NCI-H2196 (cell line): ENCODE measurements around the gene MAPRE2.

Experiments
- DNase-seq: peaks from one replicate; lab custom pipeline; 2025; ENCODE audit not compliant: unreplicated experiment; lab: John Stamatoyannopoulos, UW

Gene MAPRE2

DNA sequence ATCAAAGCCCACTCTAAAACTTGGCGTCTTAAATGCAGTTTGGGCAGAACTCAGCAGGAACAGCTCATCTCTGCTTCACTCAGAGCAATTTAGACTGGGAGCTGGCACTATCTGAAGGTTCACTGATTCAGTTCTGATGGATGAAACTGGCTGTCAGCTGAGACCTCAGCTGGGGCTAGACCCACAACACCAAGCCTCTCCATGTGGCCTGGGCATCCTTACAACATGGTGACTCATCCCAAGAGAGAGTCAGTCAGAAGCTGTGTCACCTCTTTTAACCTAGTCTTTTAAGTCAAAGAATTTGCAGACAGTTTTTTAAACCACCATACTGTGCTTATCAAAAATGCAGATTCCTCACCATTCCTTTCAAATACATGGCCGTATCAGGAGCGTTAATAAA, 137.0 kb downstream of the MAPRE2 start:
- DNase-seq = no peak

DNA sequence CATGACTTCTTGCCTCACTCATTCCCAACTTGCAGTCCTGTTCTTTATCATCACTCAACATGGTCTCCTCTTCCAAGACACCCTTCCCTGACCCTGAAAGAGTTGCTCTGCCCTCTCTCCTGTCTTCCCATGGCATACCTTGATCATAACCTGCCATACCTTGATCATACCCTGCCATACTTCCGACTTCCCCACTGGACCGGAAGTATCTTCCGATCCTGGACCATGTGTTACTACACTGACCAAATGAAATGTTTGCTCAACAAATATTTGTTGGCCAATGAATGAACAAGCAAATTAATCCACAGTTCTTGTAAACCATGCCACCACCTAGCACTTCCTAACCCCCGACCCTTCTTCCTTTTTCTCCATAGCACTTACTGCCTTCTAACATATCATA, 138.7 kb downstream of the MAPRE2 start:
- no peak for DNase-seq

DNA sequence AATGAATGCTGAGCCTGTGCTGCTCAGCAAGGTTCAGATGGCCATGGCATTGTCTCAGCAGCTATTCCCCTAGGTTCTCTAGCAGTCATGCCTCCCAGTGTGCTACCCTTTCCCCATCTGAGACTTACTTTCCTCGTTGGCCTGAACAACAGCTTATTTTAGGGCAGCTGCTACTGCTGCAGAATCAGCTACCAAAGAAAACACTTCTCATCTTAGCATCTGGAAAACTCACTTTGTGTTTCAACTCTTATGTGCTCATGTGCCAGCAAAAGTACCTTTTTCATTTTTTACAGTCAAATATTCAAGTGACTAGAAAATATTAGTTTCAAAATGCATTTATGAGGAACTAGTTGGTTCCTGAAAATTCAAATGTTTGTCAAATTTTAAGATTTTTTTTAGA, 139.2 kb downstream of the MAPRE2 start:
- DNase-seq = no peak

DNA sequence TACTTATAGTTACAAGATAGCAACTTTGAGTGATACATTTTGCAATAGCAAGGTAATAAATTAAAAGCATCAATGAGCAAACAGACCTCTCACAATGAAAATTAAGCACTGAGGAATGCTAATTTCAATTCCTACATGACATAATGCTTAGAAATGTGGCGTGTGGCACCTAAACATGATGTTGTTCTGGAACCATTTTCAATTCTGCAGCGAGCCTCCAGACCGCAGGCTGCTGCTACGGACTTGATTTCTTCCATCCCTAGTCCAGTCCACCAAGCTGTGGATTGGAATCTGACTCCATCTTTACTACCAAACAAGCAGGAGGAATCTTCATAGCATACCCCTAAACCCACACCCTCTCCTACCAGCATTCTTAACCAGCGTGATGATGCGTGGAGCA, 140.9 kb downstream of the MAPRE2 start:
- no peak for DNase-seq

DNA sequence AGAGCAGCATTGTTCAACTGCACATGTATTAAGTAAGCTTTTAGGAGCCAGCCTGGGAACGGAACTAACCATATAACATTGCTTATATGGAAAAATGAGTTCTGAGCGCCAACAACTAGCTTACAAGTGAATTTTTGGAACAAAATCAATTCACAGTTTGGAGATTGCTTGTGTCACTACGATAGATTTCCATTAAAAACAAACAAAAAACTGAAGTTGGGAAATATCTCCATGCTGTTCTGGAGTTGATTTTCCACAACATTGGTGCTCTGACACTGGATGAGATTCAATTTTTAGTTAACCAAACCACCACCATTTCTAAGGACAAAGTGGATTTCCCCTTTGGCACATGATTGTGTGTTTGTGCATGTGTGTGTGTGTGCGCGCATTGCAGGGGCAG, 142.7 kb downstream of the MAPRE2 start:
- DNase-seq = no peak

DNA sequence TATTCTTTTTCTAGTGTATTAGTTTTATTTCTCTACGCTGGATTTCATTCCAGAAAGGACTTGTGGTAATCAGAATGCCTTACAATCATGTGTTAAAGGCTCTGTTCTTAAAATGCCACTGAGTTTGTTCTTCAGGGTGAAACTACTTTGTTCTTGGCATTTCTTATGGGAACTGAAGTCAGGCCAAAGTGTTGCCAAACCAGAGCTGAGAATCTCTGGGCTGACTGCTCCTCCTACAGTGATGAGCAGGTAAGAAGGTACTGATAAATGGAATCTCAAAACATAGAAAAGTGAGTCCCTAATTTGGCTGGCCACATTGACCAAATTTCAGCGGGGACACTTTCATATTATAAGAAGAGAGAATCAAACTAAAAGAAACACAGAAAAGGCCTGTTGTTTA, 144.6 kb downstream of the MAPRE2 start:
- no peak for DNase-seq

DNA sequence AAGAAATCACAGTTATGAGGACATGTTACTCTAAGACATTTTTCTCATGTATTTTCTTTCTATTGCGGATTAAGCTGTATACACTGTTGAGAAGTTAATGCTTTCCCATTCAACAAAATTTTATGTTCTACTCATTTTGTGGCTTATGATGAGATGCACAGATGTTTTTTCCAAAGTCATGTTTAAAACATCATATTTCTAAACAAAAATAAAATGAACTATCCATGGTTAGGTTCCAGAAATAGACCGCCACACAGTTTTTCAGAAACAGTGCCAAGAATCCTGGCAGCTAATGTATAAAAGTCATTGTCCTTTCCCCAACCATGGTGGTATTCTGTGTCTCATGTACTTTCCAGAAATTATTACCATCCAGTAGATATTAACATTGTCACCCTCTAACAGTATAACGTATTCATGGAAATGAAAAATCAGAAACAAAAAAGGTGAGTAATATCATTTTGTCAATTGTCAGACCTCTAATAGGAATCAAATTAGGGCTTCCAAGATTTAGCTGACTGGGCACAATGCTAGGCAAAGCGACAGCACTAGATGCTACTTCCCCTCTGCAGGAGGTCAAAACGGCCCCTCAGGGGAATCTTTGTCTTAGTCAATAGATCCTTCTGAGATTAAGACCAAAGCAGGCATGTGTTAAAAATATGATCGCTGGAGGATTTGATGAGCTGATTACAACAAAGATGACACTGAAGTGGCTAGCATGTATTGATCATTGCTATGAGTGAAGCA, 145.2 kb downstream of the MAPRE2 start:
- no peak for DNase-seq

DNA sequence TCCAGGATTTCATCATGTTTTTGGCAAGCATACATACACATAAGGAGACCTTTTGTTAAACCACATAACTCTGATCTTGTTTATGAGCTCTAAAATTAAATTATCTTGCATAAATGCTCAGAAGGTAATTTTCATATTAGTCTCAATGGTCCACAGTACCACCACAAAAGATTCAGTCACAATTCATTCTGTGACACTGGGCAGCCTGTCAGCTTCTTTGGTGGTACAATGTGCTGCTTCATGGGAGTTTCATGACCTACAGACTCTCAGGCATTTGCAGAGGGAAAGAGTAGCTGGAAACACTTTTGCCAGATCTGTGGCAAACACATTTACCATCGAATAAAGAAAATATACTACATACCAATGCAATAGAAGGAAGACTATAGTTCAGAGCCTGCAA, 148.3 kb downstream of the MAPRE2 start:
- no peak for DNase-seq

DNA sequence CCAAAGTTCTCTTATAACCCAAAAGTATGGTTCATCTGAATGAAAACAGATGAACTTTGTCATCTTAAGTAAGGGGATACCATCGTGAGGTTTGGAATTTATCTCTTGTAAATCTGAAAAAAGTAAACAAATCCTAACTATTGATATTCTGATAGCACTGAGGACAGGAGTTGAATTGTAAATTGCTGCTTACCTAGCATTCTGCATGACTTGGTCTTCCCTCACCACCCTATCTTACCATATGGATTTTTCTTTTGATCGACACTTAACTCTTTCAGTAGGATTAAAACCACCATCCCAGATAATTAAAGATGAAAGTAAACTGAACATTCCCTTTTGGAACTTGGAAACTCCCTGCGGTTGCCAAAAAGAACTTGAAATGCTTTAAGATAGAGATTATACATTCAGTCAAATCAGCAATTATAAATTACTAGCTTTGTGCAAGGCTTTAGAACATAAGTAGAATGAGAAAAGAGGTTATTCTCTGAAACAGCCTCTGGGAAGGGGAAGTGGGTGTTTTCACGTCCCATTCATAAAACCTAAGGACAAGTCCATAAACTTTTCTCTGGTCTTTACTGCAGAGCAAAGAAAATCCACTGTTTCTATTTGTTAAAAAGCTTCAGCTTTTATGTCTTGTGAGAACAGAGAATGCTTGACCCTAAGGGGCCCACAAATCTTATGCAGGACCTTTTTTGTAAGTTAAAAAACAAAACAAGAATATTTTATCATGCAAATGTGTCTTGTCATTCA, 149.9 kb downstream of the MAPRE2 start:
- DNase-seq = no peak

DNA sequence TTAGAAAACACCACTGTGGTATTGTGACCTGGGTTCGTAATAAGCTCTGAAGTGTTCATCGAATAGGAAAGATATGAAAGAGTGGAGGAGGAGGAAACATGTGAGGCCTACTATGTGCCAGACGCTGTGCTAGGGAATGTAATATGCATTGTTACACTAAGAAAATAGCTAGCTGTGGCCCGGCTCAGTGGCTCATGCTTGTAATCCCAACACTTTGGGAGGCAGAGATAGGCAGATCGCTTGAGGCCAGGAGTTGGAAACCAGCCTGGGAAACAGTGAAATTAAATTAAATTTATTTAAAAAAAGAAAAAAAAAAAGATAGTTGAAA, 150.4 kb downstream of the MAPRE2 start:
- DNase-seq = no peak

DNA sequence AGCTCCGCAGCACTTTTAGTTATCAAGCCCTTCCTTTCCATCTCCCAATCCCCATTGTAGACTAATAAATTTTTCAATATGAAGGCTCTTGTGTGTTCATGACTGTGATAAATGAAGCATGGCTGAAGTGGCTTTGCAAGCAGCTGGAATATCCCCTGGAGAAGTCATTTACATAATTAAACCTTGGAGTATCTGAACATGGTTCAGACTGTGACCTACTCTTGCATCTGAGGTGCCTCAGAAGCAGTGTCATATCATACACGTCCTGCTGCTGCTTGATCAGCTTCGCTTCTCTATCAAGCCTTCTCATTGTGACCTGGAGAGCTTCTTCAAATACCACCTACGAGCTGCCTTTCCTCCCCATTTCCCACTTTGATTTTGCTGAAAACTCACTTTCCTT, 151.2 kb downstream of the MAPRE2 start:
- DNase-seq = no peak
